SU-DHL-6 (cell line): ENCODE data around the gene LNX1.

Source experiments
- CTCF ChIP-seq: fragments of 200-600 bp; sonication (generic); IDR thresholded peaks from one replicate; pipeline ENCODE4 v1.5.1; 2017; ENCODE audit warnings: antibody characterized with exemption, mild to moderate bottlenecking, low read length, moderate library complexity; ENCODE audit not compliant: insufficient read depth, poor library complexity, severe bottlenecking
- EZH2phosphoT487 ChIP-seq: fragments of 200-600 bp; sonication (generic), shearing (Covaris generic); conservative IDR thresholded peaks from 2 replicates; pipeline ENCODE4 v1.6.1; 2018; ENCODE audit warnings: mild to moderate bottlenecking, antibody characterized with exemption, low read length, moderate library complexity, mixed read lengths

- TF ChIP-seq CTCF (no peak), EZH2phosphoT487 (no peak)
Observed at GRCh38 chr4:53477038-53477565, 114.2 kb downstream of the LNX1 start.
